MCF 10A (cell line): ENCODE data around the gene NTM. TPM values are rescaled to one million over a fixed set of nuclear protein-coding genes. Genes with fewer than 3 reads are reported as not detected.

Experiments used
- BruUV-seq: library from RNA; stranded (reverse); fragments of 400-500 nt; replicated peaks from 2 replicates; lab custom pipeline; 2021; lab: Mats Ljungman, UMichigan
- CTCF ChIA-PET: fragments of 300-600 bp; sonication (Branson Sonifier 250); formaldehyde crosslinking; extraction: SDS; loops from one replicate; lab custom pipeline; 2021; ENCODE audit warnings: antibody characterized with exemption, inconsistent platforms; lab: Yijun Ruan, JAX
- POLR2A ChIA-PET: fragments of 300-600, 350-650 bp; sonication (Branson Sonifier 250); formaldehyde crosslinking; extraction: SDS; loops from one replicate; lab custom pipeline; 2020; ENCODE audit warnings: antibody characterized with exemption, inconsistent platforms; lab: Yijun Ruan, JAX
- DNase-seq: peaks from one replicate; pipeline ENCODE4 v3.0.0-alpha.2; 2018; ENCODE audit not compliant: unreplicated experiment
- H3K27ac Mint-ChIP-seq: one replicate; pipeline ENCODE4 v1.8.0; 2022; ENCODE audit warnings: mild to moderate bottlenecking, low read depth, mixed read lengths; ENCODE audit not compliant: unreplicated experiment
- H3K27me3 Mint-ChIP-seq: one replicate; pipeline ENCODE4 v1.8.0; 2022; ENCODE audit warnings: mixed read lengths; ENCODE audit not compliant: insufficient read depth, unreplicated experiment
- H3K36me3 Mint-ChIP-seq: one replicate; pipeline ENCODE4 v1.8.0; 2022; ENCODE audit warnings: mild to moderate bottlenecking, moderate library complexity, mixed read lengths; ENCODE audit not compliant: insufficient read depth, unreplicated experiment
- H3K4me1 Mint-ChIP-seq: one replicate; pipeline ENCODE4 v1.8.0; 2022; ENCODE audit warnings: mixed read lengths; ENCODE audit not compliant: insufficient read depth, unreplicated experiment
- H3K4me3 Mint-ChIP-seq: one replicate; pipeline ENCODE4 v1.8.0; 2022; ENCODE audit warnings: mild to moderate bottlenecking, moderate library complexity, mixed read lengths; ENCODE audit not compliant: unreplicated experiment
- H3K9me3 Mint-ChIP-seq: one replicate; pipeline ENCODE4 v1.8.0; 2022; ENCODE audit warnings: mixed read lengths; ENCODE audit not compliant: unreplicated experiment
- CTCF ChIP-seq: fragments of 200-600 bp; IDR thresholded peaks from one replicate; pipeline ENCODE4 v1.8.0; 2022; ENCODE audit warnings: antibody characterized with exemption, mild to moderate bottlenecking; ENCODE audit not compliant: unreplicated experiment
- intact Hi-C: fragments of 100-400 bp; cut with micrococcal nuclease; formaldehyde crosslinking; loops from 2 replicates; pipeline ENCODE4 v1.14.1; 2022
- total RNA-seq: library from RNA; stranded (reverse); gene quantifications from 2 replicates; pipeline ENCODE4 v1.2.3, GENCODE V29; 2022

Gene NTM
- total RNA-seq, 1 experiment from 2014 or later = not detected

GRCh38 chr11:131668500-131669400 lies 298.3 kb downstream of the NTM start:
- H3K27ac Mint-ChIP-seq = no peak overlapping the region
- peaks cover 31% of the 10 kb centered on the region for H3K9me3 Mint-ChIP-seq
- BruUV-seq = no TSS peak
- ChIA-PET CTCF (interaction anchor here (0.6 to 1.1 kb wide), 6 partner anchors 11 to 745 kb away, joined by 3 to 5 read pairs (median 3); no protein-coding TSS in a partner anchor), POLR2A (no interaction called here)
- intact Hi-C loops = no loop called here
- TF ChIP-seq CTCF = no peak
- no peaks in the 10 kb centered on the region for H3K4me1 Mint-ChIP-seq
- no peaks in the 10 kb centered on the region for H3K27me3 Mint-ChIP-seq
- H3K36me3 Mint-ChIP-seq = no peaks in the 10 kb centered on the region
- no peak overlapping the region for H3K4me3 Mint-ChIP-seq
- peak; percentile 0 for DNase-seq

GRCh38 chr11:131669401-131669780 lies 299.0 kb downstream of the NTM start:
- ChIA-PET CTCF (interaction anchor here (0.7 to 1.1 kb wide), 4 partner anchors 12 to 745 kb away, joined by 3 to 5 read pairs (median 4); no protein-coding TSS in a partner anchor), POLR2A (no interaction called here)
- TF ChIP-seq CTCF = no peak
- H3K36me3 Mint-ChIP-seq = no peaks in the 10 kb centered on the region
- intact Hi-C loops = no loop called here
- no TSS peak for BruUV-seq
- no peaks in the 10 kb centered on the region for H3K4me1 Mint-ChIP-seq
- H3K27ac Mint-ChIP-seq = no peak overlapping the region
- peaks cover 31% of the 10 kb centered on the region for H3K9me3 Mint-ChIP-seq
- no peak overlapping the region for H3K4me3 Mint-ChIP-seq
- no peak for DNase-seq
- H3K27me3 Mint-ChIP-seq = no peaks in the 10 kb centered on the region

- intact Hi-C loops = loop anchor here (5.0 kb wide), 2 partner anchors 264 to 644 kb away; no protein-coding TSS in a partner anchor
- no peaks in the 10 kb centered on the region for H3K36me3 Mint-ChIP-seq
- peaks cover 31% of the 10 kb centered on the region for H3K9me3 Mint-ChIP-seq
- no peak overlapping the region for H3K27ac Mint-ChIP-seq
- ChIA-PET POLR2A (no interaction called here), CTCF (interaction anchor here (0.6 kb wide), 1 partner anchor 646 kb away, joined by 3 read pairs; no protein-coding TSS in a partner anchor)
- no TSS peak for BruUV-seq
- H3K4me3 Mint-ChIP-seq = no peak overlapping the region
- no peak for DNase-seq
- H3K4me1 Mint-ChIP-seq = no peaks in the 10 kb centered on the region
- no peaks in the 10 kb centered on the region for H3K27me3 Mint-ChIP-seq
- TF ChIP-seq CTCF = no peak
Observed at GRCh38 chr11:131670876-131671275, 300.5 kb downstream of the NTM start.

GRCh38 chr11:131671320-131671719 lies 300.9 kb downstream of the NTM start:
- ChIA-PET POLR2A (no interaction called here), CTCF (no interaction called here)
- Mint-ChIP-seq H3K4me3 (no peak overlapping the region), H3K27ac (no peak overlapping the region), H3K27me3 (no peaks in the 10 kb centered on the region), H3K36me3 (no peaks in the 10 kb centered on the region), H3K4me1 (no peaks in the 10 kb centered on the region), H3K9me3 (peaks cover 31% of the 10 kb centered on the region)
- TF ChIP-seq CTCF = no peak
- no peak for DNase-seq
- intact Hi-C loops = loop anchor here (5.0 kb wide), 2 partner anchors 264 to 644 kb away; no protein-coding TSS in a partner anchor
- no TSS peak for BruUV-seq
